B cell (primary cell): ENCODE results near the gene CRY2.

ENCODE experiments used
- CTCF ChIP-seq: fragments of 200-600 bp; IDR thresholded peaks from one replicate; pipeline ENCODE4 v1.8.0; 2022; ENCODE audit warnings: antibody characterized with exemption, mild to moderate bottlenecking
- EZH2 ChIP-seq: IDR thresholded peaks from 2 replicates; pipeline ENCODE4 v1.6.1; 2012; ENCODE audit warnings: borderline replicate concordance, low read depth, mild to moderate bottlenecking, moderate library complexity, low read length; ENCODE audit not compliant: insufficient read depth, poor library complexity, severe bottlenecking

- TF ChIP-seq CTCF (no peak), EZH2 (no peak)
Observed at GRCh38 chr11:45927684-45928413, 80.6 kb downstream of the CRY2 start.
